NCI-H2171 (cell line): ENCODE data around the gene CAMKMT.

ENCODE experiments used
- DNase-seq: peaks from one replicate; lab custom pipeline; 2025; lab: John Stamatoyannopoulos, UW

CAMKMT gene

GRCh38 chr2:44772669-44773378, 411.1 kb downstream of the CAMKMT start:
- no peak for DNase-seq

- no peak for DNase-seq
Observed at GRCh38 chr2:44774826-44775492, 413.2 kb downstream of the CAMKMT start.

- no peak for DNase-seq
Observed at GRCh38 chr2:44777036-44777435, 415.3 kb downstream of the CAMKMT start.

GRCh38 chr2:44777537-44777936, 415.8 kb downstream of the CAMKMT start:
- DNase-seq = peak; percentile 40

- no peak for DNase-seq
Observed at GRCh38 chr2:44778221-44778654, 416.5 kb downstream of the CAMKMT start.

- no peak for DNase-seq
Observed at GRCh38 chr2:44778671-44779476, 417.1 kb downstream of the CAMKMT start.

GRCh38 chr2:44779793-44780192, 418.0 kb downstream of the CAMKMT start:
- no peak for DNase-seq

GRCh38 chr2:44780406-44780805, 418.7 kb downstream of the CAMKMT start:
- DNase-seq = no peak

- no peak for DNase-seq
Observed at GRCh38 chr2:44785433-44785832, 423.7 kb downstream of the CAMKMT start.

GRCh38 chr2:44786045-44786816, 424.5 kb downstream of the CAMKMT start:
- DNase-seq = no peak

- DNase-seq = no peak
Observed at GRCh38 chr2:44786817-44787214, 425.1 kb downstream of the CAMKMT start.

- DNase-seq = no peak
Observed at GRCh38 chr2:44787663-44788062, 425.9 kb downstream of the CAMKMT start.

GRCh38 chr2:44789446-44789845, 427.7 kb downstream of the CAMKMT start:
- DNase-seq = no peak

GRCh38 chr2:44789971-44790721, 428.4 kb downstream of the CAMKMT start:
- no peak for DNase-seq

GRCh38 chr2:44793322-44793870, 431.6 kb downstream of the CAMKMT start:
- peak; percentile 6 for DNase-seq

- no peak for DNase-seq
Observed at GRCh38 chr2:44796771-44797170, 435.0 kb downstream of the CAMKMT start.

GRCh38 chr2:44798139-44798659, 436.5 kb downstream of the CAMKMT start:
- no peak for DNase-seq

- no peak for DNase-seq
Observed at GRCh38 chr2:44799105-44799504, 437.4 kb downstream of the CAMKMT start.

- DNase-seq = no peak
Observed at GRCh38 chr2:44799754-44800153, 438.0 kb downstream of the CAMKMT start.

GRCh38 chr2:44801289-44801840, 439.6 kb downstream of the CAMKMT start:
- no peak for DNase-seq
